Measurements from ENCODE around the gene OPCML. TPM values are rescaled to one million over a fixed set of nuclear protein-coding genes. Genes with fewer than 3 reads are reported as not detected.

OPCML gene
- total RNA-seq, 4 donors from 2014 or later = 0.15 TPM; not detected in 3

GRCh38 chr11:133118563-133119268 lies 413.6 kb downstream of the OPCML start:
- WGBS = 56% methylated on average over 7 of the region's 7 CpGs
- TF ChIP-seq POLR2AphosphoS5 (IDR thresholded peaks at IDR 0.05) (no peak), EP300 (IDR thresholded peaks at IDR 0.05) (no peak), POLR2A (IDR thresholded peaks at IDR 0.05) (no peak), CTCF (IDR thresholded peaks at IDR 0.05) (no peak)
- no peaks in the 10 kb centered on the region for H3K4me1 ChIP-seq
- H3K27ac ChIP-seq = no peak overlapping the region
- H3K9me3 ChIP-seq = no peaks in the 10 kb centered on the region
- DNase-seq (ENCODE audit: low spot score in 2 of 2) = no peak
- H3K4me3 ChIP-seq = no peak overlapping the region
- H3K36me3 ChIP-seq = no peaks in the 10 kb centered on the region
- no peaks in the 10 kb centered on the region for H3K27me3 ChIP-seq

GRCh38 chr11:133115099-133115498 lies 417.2 kb downstream of the OPCML start:
- DNase-seq (ENCODE audit: low spot score in 2 of 2) = no peak
- TF ChIP-seq CTCF (IDR thresholded peaks at IDR 0.05) (no peak), EP300 (IDR thresholded peaks at IDR 0.05) (no peak), POLR2AphosphoS5 (IDR thresholded peaks at IDR 0.05) (no peak), POLR2A (IDR thresholded peaks at IDR 0.05) (no peak)
- Histone ChIP-seq H3K4me3 (no peak overlapping the region), H3K4me1 (no peaks in the 10 kb centered on the region), H3K27ac (no peak overlapping the region), H3K27me3 (peaks cover 2% of the 10 kb centered on the region), H3K36me3 (no peaks in the 10 kb centered on the region), H3K9me3 (no peaks in the 10 kb centered on the region)
- WGBS = 93% methylated on average over 6 of the region's 7 CpGs

GRCh38 chr11:133107763-133108162 lies 424.5 kb downstream of the OPCML start:
- 73% methylated on average over 3 of the region's 3 CpGs for WGBS
- peaks cover 2% of the 10 kb centered on the region for H3K27me3 ChIP-seq
- no peaks in the 10 kb centered on the region for H3K9me3 ChIP-seq
- no peaks in the 10 kb centered on the region for H3K36me3 ChIP-seq
- H3K27ac ChIP-seq = no peak overlapping the region
- DNase-seq (ENCODE audit: low spot score in 2 of 2) = no peak
- H3K4me3 ChIP-seq = no peak overlapping the region
- TF ChIP-seq POLR2AphosphoS5 (IDR thresholded peaks at IDR 0.05) = no peak
- TF ChIP-seq CTCF (IDR thresholded peaks at IDR 0.05) = no peak
- TF ChIP-seq EP300 (IDR thresholded peaks at IDR 0.05) = no peak
- TF ChIP-seq POLR2A (IDR thresholded peaks at IDR 0.05) = no peak
- H3K4me1 ChIP-seq = no peaks in the 10 kb centered on the region

- no peaks in the 10 kb centered on the region for H3K36me3 ChIP-seq
- H3K4me1 ChIP-seq = no peaks in the 10 kb centered on the region
- WGBS = 81% methylated on average over 4 of the region's 4 CpGs
- no peaks in the 10 kb centered on the region for H3K9me3 ChIP-seq
- H3K4me3 ChIP-seq = no peak overlapping the region
- H3K27ac ChIP-seq = no peak overlapping the region
- DNase-seq (ENCODE audit: low spot score in 2 of 2) = no peak
- H3K27me3 ChIP-seq = peaks cover 2% of the 10 kb centered on the region
- TF ChIP-seq POLR2AphosphoS5 (IDR thresholded peaks at IDR 0.05) (no peak), CTCF (IDR thresholded peaks at IDR 0.05) (no peak)
These were observed 425.2 kb downstream of the OPCML start for GRCh38 chr11:133107136-133107535.

GRCh38 chr11:133106417-133106816 lies 425.9 kb downstream of the OPCML start:
- Histone ChIP-seq H3K4me1 (no peaks in the 10 kb centered on the region), H3K9me3 (no peaks in the 10 kb centered on the region), H3K27ac (no peak overlapping the region), H3K27me3 (peaks cover 1% of the 10 kb centered on the region), H3K4me3 (no peak overlapping the region), H3K36me3 (no peaks in the 10 kb centered on the region)
- DNase-seq (ENCODE audit: low spot score in 2 of 2) = no peak
- TF ChIP-seq EP300 (IDR thresholded peaks at IDR 0.05) (no peak), POLR2A (IDR thresholded peaks at IDR 0.05) (no peak), CTCF (IDR thresholded peaks at IDR 0.05) (no peak), POLR2AphosphoS5 (IDR thresholded peaks at IDR 0.05) (no peak)
- 95% methylated on average over 1 of the region's 1 CpG for WGBS

Data from suprapubic skin (tissue), 4 donors.